K562 (cell line): Measurements from ENCODE around the gene POMC. TPM values are rescaled to one million over a fixed set of nuclear protein-coding genes. Genes with fewer than 3 reads are reported as not detected.

Experiments
- ATAC-seq: fragments of 200-7000 bp; cut with Tn5 transposase; 3 replicates; pipeline ENCODE4 v1.9.1; 2020; ENCODE audit warnings: moderate library complexity
- BruUV-seq: library from RNA; stranded (reverse); fragments of 400-500 nt; replicated peaks from 2 replicates; lab custom pipeline; 2021; lab: Mats Ljungman, UMichigan
- CTCF ChIA-PET: fragments of 300-600 bp; formaldehyde crosslinking; extraction: SDS; loops from one replicate; lab custom pipeline; 2021; ENCODE audit warnings: low intra/inter-chr PET ratio; lab: Yijun Ruan, JAX
- POLR2A ChIA-PET: fragments of 300-600, 350-650 bp; sonication (Branson Sonifier 250); formaldehyde crosslinking; extraction: SDS; loops from one replicate; lab custom pipeline; 2021; ENCODE audit warnings: antibody characterized with exemption, inconsistent platforms; lab: Yijun Ruan, JAX
- DNase-seq, 4 experiments: peaks; one replicate each; pipeline versions ENCODE4 v3.0.0 to v3.0.0-alpha.2; 2011 to 2018; ENCODE audit warnings: low spot score in 3 of 4, mixed read lengths in 3 of 4; ENCODE audit errors: extremely low read depth in 1 of 4
- FAIRE-seq: peaks from 2 replicates; lab custom pipeline; 2011; peaks lifted over from hg19 to GRCh38; lab: Jason Lieb, UNC
- H2AFZ ChIP-seq: 2 replicates; pipeline ENCODE4 v1.6.0; 2011; ENCODE audit warnings: low read depth, low read length, control low read depth, inconsistent platforms
- H3K27ac ChIP-seq: fragments of 200-600 bp; 3 replicates; pipeline ENCODE4 v1.8.0; 2011; ENCODE audit warnings: low read depth, mild to moderate bottlenecking, control low read depth, inconsistent platforms, low read length, moderate library complexity, mixed read lengths; ENCODE audit errors: extremely low read depth
- H3K27me3 ChIP-seq, 2 experiments: fragments of 300-600 bp in 1 of 2; 2 replicates in 1 of 2; 3 replicates in 1 of 2; pipeline versions ENCODE4 v1.6.0 to v1.8.0; 2011; ENCODE audit warnings: inconsistent platforms in 2 of 2, low read length in 2 of 2, mild to moderate bottlenecking in 1 of 2, mixed read lengths in 1 of 2, moderate library complexity in 1 of 2; ENCODE audit not compliant: control insufficient read depth in 2 of 2, insufficient read depth in 2 of 2
- H3K36me3 ChIP-seq: fragments of 300-600 bp; 3 replicates; pipeline ENCODE4 v1.8.0; 2011; ENCODE audit warnings: mild to moderate bottlenecking, low read length, inconsistent platforms; ENCODE audit not compliant: control insufficient read depth, insufficient read depth
- H3K4me1 ChIP-seq, 2 experiments: fragments of 200-600 bp in 1 of 2; replicated peaks in 1 of 2; 2 replicates in 1 of 2; 3 replicates in 1 of 2; pipeline versions ENCODE4 v1.5.1 to v1.8.0; 2011; ENCODE audit warnings: inconsistent platforms in 2 of 2, low read length in 2 of 2, mild to moderate bottlenecking in 1 of 2, mixed read lengths in 1 of 2, moderate library complexity in 1 of 2; ENCODE audit not compliant: control insufficient read depth in 2 of 2, insufficient read depth in 2 of 2
- H3K4me2 ChIP-seq: 2 replicates; pipeline ENCODE4 v1.6.1; 2011; ENCODE audit warnings: low read length, control low read depth, inconsistent platforms, mixed read lengths; ENCODE audit not compliant: insufficient read depth
- H3K4me3 ChIP-seq: fragments of 200-600 bp; sonication (generic), shearing (Covaris generic); 2 replicates; pipeline ENCODE4 v1.5.1; 2016; ENCODE audit warnings: control low read depth, inconsistent platforms
- H3K79me2 ChIP-seq: fragments of 200-600 bp; 3 replicates; pipeline ENCODE4 v1.8.0; 2011; ENCODE audit warnings: low read length, inconsistent platforms; ENCODE audit not compliant: control insufficient read depth, insufficient read depth
- H3K9ac ChIP-seq, 2 experiments: 2 replicates each; pipeline versions ENCODE4 v1.6.0 to v1.6.1; 2011; ENCODE audit warnings: low read depth in 2 of 2, low read length in 2 of 2, control low read depth in 1 of 2, inconsistent platforms in 1 of 2, mild to moderate bottlenecking in 1 of 2, mixed read lengths in 1 of 2; ENCODE audit not compliant: insufficient read depth in 1 of 2
- H3K9me1 ChIP-seq: one replicate; pipeline ENCODE4 v1.6.0; 2011; ENCODE audit warnings: inconsistent platforms, mild to moderate bottlenecking, low read length, moderate library complexity; ENCODE audit not compliant: control insufficient read depth, insufficient read depth
- H3K9me3 ChIP-seq: replicated peaks from 2 replicates; pipeline ENCODE4 v1.5.1; 2011; ENCODE audit warnings: low read depth, low read length, inconsistent platforms; ENCODE audit not compliant: control insufficient read depth, insufficient read depth
- H4K20me1 ChIP-seq: replicated peaks from 2 replicates; pipeline ENCODE4 v1.6.1; 2011; ENCODE audit warnings: low read length, inconsistent platforms, mixed read lengths; ENCODE audit not compliant: control insufficient read depth, insufficient read depth
- E2F5 ChIP-seq: sonication (generic); formaldehyde crosslinking; IDR thresholded peaks from 2 replicates; pipeline ENCODE4 v1.8.0; 2022; ENCODE audit warnings: mild to moderate bottlenecking, missing genetic modification reagents
- FOXO4 ChIP-seq: fragments of 450-650 bp; formaldehyde crosslinking; IDR thresholded peaks from 2 replicates; pipeline ENCODE4 v1.4.0; 2020; ENCODE audit warnings: mild to moderate bottlenecking, moderate library complexity
- GTF2F1 ChIP-seq: IDR thresholded peaks from 2 replicates; pipeline ENCODE4 v1.6.1; 2011; ENCODE audit warnings: low read depth, low read length, improper control_type of control experiment
- HMGN3 ChIP-seq: IDR thresholded peaks from 2 replicates; pipeline ENCODE4 v1.6.1; 2011; ENCODE audit warnings: borderline replicate concordance, low read depth, mild to moderate bottlenecking, mixed read lengths, low read length; ENCODE audit not compliant: insufficient read length; ENCODE audit errors: extremely low read depth
- HOXB6 ChIP-seq: fragments of 250-450 bp; sonication (Bioruptor Pico); IDR thresholded peaks from 2 replicates; pipeline ENCODE4 v1.5.1; 2022; ENCODE audit warnings: mild to moderate bottlenecking, borderline replicate concordance
- MTF1 ChIP-seq: fragments of 250-450 bp; sonication (Bioruptor Pico); IDR thresholded peaks from 2 replicates; pipeline ENCODE4 v1.9.0; 2021; ENCODE audit warnings: moderate library complexity, mild to moderate bottlenecking, inconsistent platforms, borderline replicate concordance
- NR2F6 ChIP-seq: fragments of 450-650 bp; formaldehyde crosslinking; IDR thresholded peaks from 2 replicates; pipeline ENCODE4 v1.4.0; 2020; ENCODE audit warnings: mild to moderate bottlenecking
- RERE ChIP-seq: sonication (generic); formaldehyde crosslinking; IDR thresholded peaks from 2 replicates; pipeline ENCODE4 v1.8.0; 2023; ENCODE audit warnings: missing genetic modification reagents, mild to moderate bottlenecking, borderline replicate concordance
- SETDB1 ChIP-seq: IDR thresholded peaks from one replicate; pipeline ENCODE4 v1.6.1; 2012; ENCODE audit warnings: low read length, control low read depth, inconsistent platforms
- ZBTB1 ChIP-seq: sonication (generic); formaldehyde crosslinking; IDR thresholded peaks from 2 replicates; pipeline ENCODE4 v1.8.1; 2023; ENCODE audit warnings: missing genetic modification reagents, low read depth, mild to moderate bottlenecking, borderline replicate concordance
- ZFP91 ChIP-seq: sonication (generic); formaldehyde crosslinking; IDR thresholded peaks from 2 replicates; pipeline ENCODE4 v1.8.0; 2022; ENCODE audit warnings: mild to moderate bottlenecking, missing genetic modification reagents
- ZFX ChIP-seq: sonication (generic); formaldehyde crosslinking; IDR thresholded peaks from 2 replicates; pipeline ENCODE4 v1.8.0; 2022; ENCODE audit warnings: mild to moderate bottlenecking, missing genetic modification reagents, moderate library complexity
- ZNF134 ChIP-seq: fragments of 250-450 bp; sonication (Bioruptor Pico); conservative IDR thresholded peaks from 2 replicates; pipeline ENCODE4 v1.4.0; 2020
- WGBS: fragments of 100-300 bp; shearing (Covaris generic); methylation state at CpG from one replicate; pipeline ENCODE4 v1.1.6; 2016; ENCODE audit warnings: low coverage, mixed read lengths; ENCODE audit not compliant: insufficient coverage; ENCODE audit errors: missing lambda C conversion rate; 5-methylcytosine and 5-hydroxymethylcytosine counted together
- in situ Hi-C: fragments of 300-500 bp; cut with MboI; formaldehyde crosslinking; loops from 4 replicates; pipeline ENCODE4 v1.15.0; 2018; ENCODE audit warnings: inconsistent platforms, mixed read lengths
- intact Hi-C: fragments of 100-400 bp; cut with micrococcal nuclease; formaldehyde crosslinking; loops from 2 replicates; pipeline ENCODE4 v1.14.2; 2022
- polyA plus RNA-seq, 8 experiments: library from polyadenylated mRNA; depleted of rRNA in 4 of 8; stranded (reverse) in 5 of 8; unstranded in 3 of 8; fragments of >200 nt; fragmentation: Nextera tagmentation in 2 of 8; fragmentation: Illumina TruSeq in 1 of 8; extraction: Ambion mirVana in 2 of 8; extraction: Trizol in 1 of 8; gene quantifications; 2 replicates each; pipeline versions ENCODE4 v1.2.1 to v1.2.3, GENCODE V29; 2011 to 2014; ENCODE audit warnings: inconsistent platforms in 1 of 8, missing spikeins in 1 of 8
- total RNA-seq, 7 experiments: library from RNA; depleted of rRNA in 6 of 7; stranded (reverse); fragments of >200 nt in 6 of 7; fragmentation: Illumina TruSeq in 2 of 7; extraction: Trizol in 2 of 7; gene quantifications; 2 replicates each; pipeline versions ENCODE4 v1.2.1 to v1.2.3, GENCODE V29; 2011 to 2021; ENCODE audit warnings: low replicate concordance in 1 of 7

POMC gene
- total and polyA plus RNA-seq, 9 of the 15 experiments (the other 6 are each of a cell fraction or from before 2014, with no cell fraction given), result not detected

- Histone ChIP-seq H3K27me3 (peaks cover 45 to 76% of the 10 kb centered on the region in 2 experiments; a peak in 4 of 5 replicates), H3K4me2 (no peak overlapping the region)
- TF ChIP-seq HOXB6 (CRISPR knock-in tag) (no peak), NR2F6 (CRISPR knock-in tag) (no peak), HMGN3 (no peak), FOXO4 (no peak), RERE (CRISPR knock-in tag) (no peak), MTF1 (CRISPR knock-in tag) (no peak), ZFP91 (no peak), ZFX (CRISPR knock-in tag) (no peak), E2F5 (CRISPR knock-in tag) (no peak), ZNF134 (no peak), SETDB1 (no peak), ZBTB1 (CRISPR knock-in tag) (no peak), GTF2F1 (no peak)
- TF ChIP-seq, all 486 proteins: peak for 0
- ATAC-seq, result no peak
- Histone ChIP-seq H3K9me3 (no peaks in the 10 kb centered on the region), H2AFZ (no peak overlapping the region), H3K9me1 (no peaks in the 10 kb centered on the region), H3K36me3 (no peaks in the 10 kb centered on the region), H4K20me1 (peaks cover 7% of the 10 kb centered on the region; the same call in 1 of the 2 replicates), H3K4me1 (peaks cover 2 to 12% of the 10 kb centered on the region in 2 experiments; a peak in 4 of 5 replicates), H3K9ac (no peak overlapping the region), H3K27ac (no peak overlapping the region), H3K79me2 (no peaks in the 10 kb centered on the region), H3K4me3 (no peak overlapping the region)
- CTCF ChIA-PET, result interaction anchor here (5.0 kb wide), 1 partner anchor 156 kb away, joined by 33 read pairs; no protein-coding TSS in a partner anchor
- WGBS, result 72% methylated on average over 17 of the region's 24 CpGs
- FAIRE-seq, result no peak
- no peak for DNase-seq
- BruUV-seq, result no TSS peak
- in situ Hi-C loops, result loop anchor here (5.0 kb wide), 1 partner anchor 154 kb away; no protein-coding TSS in a partner anchor
- POLR2A ChIA-PET, result no interaction called here
- intact Hi-C loops, result no loop called here
These were observed 37.2 kb downstream of the POMC start for GRCh38 chr2:25131253-25131566.
